22Rv1 (cell line): ENCODE data around the gene PMPCA.

Source experiments
- H3K27ac ChIP-seq: fragments of 450-650 bp; 2 replicates; pipeline ENCODE4 v1.5.1; 2017
- CTCF ChIP-seq: fragments of 450-650 bp; IDR thresholded peaks from 2 replicates; pipeline ENCODE4 v1.5.1; 2017; ENCODE audit warnings: mild to moderate bottlenecking
- ZFX ChIP-seq: fragments of 450-650 bp; IDR thresholded peaks from 2 replicates; pipeline ENCODE4 v1.6.1; 2017; ENCODE audit warnings: antibody characterized with exemption, borderline replicate concordance

The PMPCA gene

GRCh38 chr9:136389396-136389795, 21.1 kb upstream of the PMPCA start:
- no peak for TF ChIP-seq CTCF
- H3K27ac ChIP-seq = no peak overlapping the region

- no peak for TF ChIP-seq CTCF
- TF ChIP-seq ZFX = no peak
- no peak overlapping the region for H3K27ac ChIP-seq
Measured at GRCh38 chr9:136391737-136392537, 18.5 kb upstream of the PMPCA start.

GRCh38 chr9:136392538-136393449, 17.7 kb upstream of the PMPCA start:
- no peak overlapping the region for H3K27ac ChIP-seq
- TF ChIP-seq CTCF (no peak), ZFX (no peak)

GRCh38 chr9:136393531-136393930, 16.9 kb upstream of the PMPCA start:
- TF ChIP-seq CTCF (no peak), ZFX (no peak)
- no peak overlapping the region for H3K27ac ChIP-seq

GRCh38 chr9:136394312-136395019, 16.0 kb upstream of the PMPCA start:
- no peak overlapping the region for H3K27ac ChIP-seq
- no peak for TF ChIP-seq CTCF
- TF ChIP-seq ZFX = no peak

- H3K27ac ChIP-seq = no peak overlapping the region
- TF ChIP-seq CTCF (no peak), ZFX (no peak)
Measured at GRCh38 chr9:136395020-136395340, 15.5 kb upstream of the PMPCA start.
